HEK293T (cell line): ENCODE results near the gene CNPY1.

Experiments used
- BHLHE40 ChIP-seq: fragments of 450-650 bp; IDR thresholded peaks from 2 replicates; pipeline ENCODE4 v1.6.1; 2016; ENCODE audit warnings: mild to moderate bottlenecking, moderate library complexity, borderline replicate concordance
- ELF4 ChIP-seq: fragments of 450-650 bp; IDR thresholded peaks from 2 replicates; pipeline ENCODE4 v1.6.1; 2017; ENCODE audit warnings: antibody characterized with exemption
- NFRKB ChIP-seq: fragments of 450-650 bp; IDR thresholded peaks from 2 replicates; pipeline ENCODE4 v1.6.1; 2016; ENCODE audit warnings: mild to moderate bottlenecking, moderate library complexity
- PKNOX1 ChIP-seq: fragments of 450-650 bp; IDR thresholded peaks from 2 replicates; pipeline ENCODE4 v1.6.1; 2016
- ZNF384 ChIP-seq: fragments of 450-650 bp; IDR thresholded peaks from 2 replicates; pipeline ENCODE4 v1.6.1; 2016

- TF ChIP-seq ELF4 (no peak), ZNF384 (no peak), NFRKB (no peak), PKNOX1 (0 out of 2 replicates have a peak, but pooled peaks have one; percentile 27), BHLHE40 (no peak)
Observed at GRCh38 chr7:155507576-155507975, 38.8 kb downstream of the CNPY1 start.
